HEK293T (cell line): Measurements from ENCODE around the gene POLD2.

Experiments
- BHLHE40 ChIP-seq: fragments of 450-650 bp; IDR thresholded peaks from 2 replicates; pipeline ENCODE4 v1.6.1; 2016; ENCODE audit warnings: mild to moderate bottlenecking, moderate library complexity, borderline replicate concordance
- ELF4 ChIP-seq: fragments of 450-650 bp; IDR thresholded peaks from 2 replicates; pipeline ENCODE4 v1.6.1; 2017; ENCODE audit warnings: antibody characterized with exemption
- FOXA1 ChIP-seq: fragments of 450-650 bp; IDR thresholded peaks from 2 replicates; pipeline ENCODE4 v1.6.1; 2016; ENCODE audit warnings: mild to moderate bottlenecking
- FOXK2 ChIP-seq: fragments of 450-650 bp; IDR thresholded peaks from 2 replicates; pipeline ENCODE4 v1.6.1; 2016; ENCODE audit warnings: mild to moderate bottlenecking
- FOXM1 ChIP-seq: fragments of 450-650 bp; IDR thresholded peaks from 2 replicates; pipeline ENCODE4 v1.6.1; 2017; ENCODE audit warnings: mild to moderate bottlenecking, borderline replicate concordance
- L3MBTL2 ChIP-seq: fragments of 450-650 bp; conservative IDR thresholded peaks from 2 replicates; pipeline ENCODE4 v1.6.1; 2016; ENCODE audit warnings: mild to moderate bottlenecking
- SP1 ChIP-seq: fragments of 450-650 bp; IDR thresholded peaks from 2 replicates; pipeline ENCODE4 v1.6.1; 2017
- SUZ12 ChIP-seq: fragments of 450-650 bp; IDR thresholded peaks from 2 replicates; pipeline ENCODE4 v1.6.1; 2016; ENCODE audit warnings: mild to moderate bottlenecking
- TARDBP ChIP-seq: fragments of 450-650 bp; IDR thresholded peaks from 2 replicates; pipeline ENCODE4 v1.6.1; 2016
- ZNF384 ChIP-seq: fragments of 450-650 bp; IDR thresholded peaks from 2 replicates; pipeline ENCODE4 v1.6.1; 2016
- TF ChIP-seq, protein P1 (sequence below): fragments of 450-650 bp; IDR thresholded peaks from 2 replicates; pipeline ENCODE4 v1.6.1; 2016

DNA sequence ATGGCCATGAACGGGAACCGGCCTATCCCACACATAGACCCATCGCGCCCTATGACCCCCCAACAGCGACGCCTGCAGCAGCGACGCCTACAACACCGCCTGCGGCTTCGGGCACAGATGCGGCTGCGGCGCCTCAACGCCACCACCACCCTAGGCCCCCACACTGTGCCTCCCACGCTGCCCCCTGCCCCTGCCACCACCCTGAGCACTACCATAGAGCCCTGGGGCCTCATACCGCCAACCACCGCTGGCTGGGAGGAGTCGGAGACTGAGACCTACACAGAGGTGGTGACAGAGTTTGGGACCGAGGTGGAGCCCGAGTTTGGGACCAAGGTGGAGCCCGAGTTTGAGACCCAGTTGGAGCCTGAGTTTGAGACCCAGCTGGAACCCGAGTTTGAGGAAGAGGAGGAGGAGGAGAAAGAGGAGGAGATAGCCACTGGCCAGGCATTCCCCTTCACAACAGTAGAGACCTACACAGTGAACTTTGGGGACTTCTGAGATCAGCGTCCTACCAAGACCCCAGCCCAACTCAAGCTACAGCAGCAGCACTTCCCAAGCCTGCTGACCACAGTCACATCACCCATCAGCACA lies 9.5 kb downstream of the POLD2 start:
- TF ChIP-seq TARDBP: no peak
- no peak for TF ChIP-seq SUZ12
- no peak for TF ChIP-seq ZNF384
- no peak for TF ChIP-seq SP1
- no peak for TF ChIP-seq BHLHE40
- no peak for TF ChIP-seq ELF4
- TF ChIP-seq FOXM1: no peak
- TF ChIP-seq FOXA1: no peak
- no peak for TF ChIP-seq FOXK2
- TF ChIP-seq, protein P1, sequence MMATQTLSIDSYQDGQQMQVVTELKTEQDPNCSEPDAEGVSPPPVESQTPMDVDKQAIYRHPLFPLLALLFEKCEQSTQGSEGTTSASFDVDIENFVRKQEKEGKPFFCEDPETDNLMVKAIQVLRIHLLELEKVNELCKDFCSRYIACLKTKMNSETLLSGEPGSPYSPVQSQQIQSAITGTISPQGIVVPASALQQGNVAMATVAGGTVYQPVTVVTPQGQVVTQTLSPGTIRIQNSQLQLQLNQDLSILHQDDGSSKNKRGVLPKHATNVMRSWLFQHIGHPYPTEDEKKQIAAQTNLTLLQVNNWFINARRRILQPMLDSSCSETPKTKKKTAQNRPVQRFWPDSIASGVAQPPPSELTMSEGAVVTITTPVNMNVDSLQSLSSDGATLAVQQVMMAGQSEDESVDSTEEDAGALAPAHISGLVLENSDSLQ: no peak
- TF ChIP-seq L3MBTL2: no peak
